RWPE2 (cell line): ENCODE measurements around the gene VPS8.

Experiments used
- ATAC-seq: fragments of 200-7000 bp; cut with Tn5 transposase; 3 replicates; pipeline ENCODE4 v1.9.1; 2021; ENCODE audit warnings: low read depth
- DNase-seq: peaks from one replicate; pipeline ENCODE4 v3.0.0-alpha.2; 2020; ENCODE audit warnings: low spot score
- H3K27ac ChIP-seq: fragments of 450-650 bp; 2 replicates; pipeline ENCODE4 v1.5.1; 2017; ENCODE audit warnings: mild to moderate bottlenecking; ENCODE audit not compliant: poor library complexity, severe bottlenecking
- H3K27me3 ChIP-seq: fragments of 250-450 bp; sonication (Bioruptor Pico); 2 replicates; pipeline ENCODE4 v1.5.1; 2021; ENCODE audit warnings: mild to moderate bottlenecking, moderate library complexity; ENCODE audit not compliant: insufficient read depth, poor library complexity, severe bottlenecking
- H3K36me3 ChIP-seq: fragments of 250-450 bp; sonication (Bioruptor Pico); 2 replicates; pipeline ENCODE4 v1.5.1; 2020; ENCODE audit warnings: low read depth, mild to moderate bottlenecking, moderate library complexity
- H3K4me1 ChIP-seq: fragments of 250-450 bp; sonication (Bioruptor Pico); 2 replicates; pipeline ENCODE4 v1.5.1; 2021; ENCODE audit warnings: mild to moderate bottlenecking, moderate library complexity; ENCODE audit not compliant: insufficient read depth, poor library complexity, severe bottlenecking
- H3K4me3 ChIP-seq: fragments of 250-450 bp; sonication (Bioruptor Pico); 2 replicates; pipeline ENCODE4 v1.5.1; 2021; ENCODE audit warnings: mild to moderate bottlenecking, moderate library complexity; ENCODE audit not compliant: severe bottlenecking
- H3K9me3 ChIP-seq: fragments of 250-450 bp; sonication (Bioruptor Pico); 2 replicates; pipeline ENCODE4 v1.5.1; 2021; ENCODE audit warnings: mild to moderate bottlenecking, moderate library complexity; ENCODE audit not compliant: severe bottlenecking
- CTCF ChIP-seq: fragments of 450-650 bp; IDR thresholded peaks from one replicate; pipeline ENCODE4 v1.5.1; 2017; ENCODE audit warnings: mild to moderate bottlenecking, moderate library complexity; ENCODE audit not compliant: poor library complexity, severe bottlenecking

The VPS8 gene

DNA sequence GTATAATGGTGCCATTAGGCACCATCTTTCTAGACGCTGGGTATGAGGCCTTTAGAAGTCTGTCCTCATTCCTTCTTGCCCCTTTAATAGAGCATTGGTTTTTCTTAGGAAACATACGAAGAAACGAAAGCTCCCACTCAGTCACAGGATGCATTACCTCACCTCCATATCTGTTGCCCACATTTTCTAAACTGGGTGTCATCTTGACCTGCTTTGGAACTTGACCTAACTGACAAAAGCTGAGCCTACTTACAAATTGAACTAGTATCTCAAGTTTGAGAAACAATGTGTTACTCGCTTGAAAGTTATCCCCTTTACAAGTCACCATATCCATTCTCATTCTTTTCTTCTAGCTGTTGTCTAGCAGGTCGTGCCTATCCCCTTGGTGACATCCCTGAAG, 102.7 kb downstream of the VPS8 start:
- Histone ChIP-seq H3K4me3 (no peak overlapping the region), H3K36me3 (0 out of 2 replicates have a peak, but pooled peaks cover 4% of the 10 kb centered on the region), H3K9me3 (no peaks in the 10 kb centered on the region), H3K4me1 (no peaks in the 10 kb centered on the region), H3K27me3 (no peaks in the 10 kb centered on the region), H3K27ac (no peak overlapping the region)
- no peak for TF ChIP-seq CTCF
- DNase-seq (no peak), ATAC-seq (no peak)

GRCh38 chr3:184918750-184919149, 106.8 kb downstream of the VPS8 start:
- Histone ChIP-seq H3K9me3 (no peaks in the 10 kb centered on the region), H3K4me1 (no peaks in the 10 kb centered on the region), H3K27me3 (no peaks in the 10 kb centered on the region), H3K4me3 (no peak overlapping the region), H3K36me3 (peaks cover 11% of the 10 kb centered on the region; the same call in 1 of the 2 replicates), H3K27ac (no peak overlapping the region)
- no peak for TF ChIP-seq CTCF
- no peak for ATAC-seq
- no peak for DNase-seq

- TF ChIP-seq CTCF, result no peak
- Histone ChIP-seq H3K36me3 (peaks cover 15% of the 10 kb centered on the region; the same call in 1 of the 2 replicates), H3K4me3 (no peak overlapping the region), H3K27me3 (no peaks in the 10 kb centered on the region), H3K9me3 (no peaks in the 10 kb centered on the region), H3K27ac (no peak overlapping the region), H3K4me1 (no peaks in the 10 kb centered on the region)
- ATAC-seq (no peak), DNase-seq (no peak)
Measured at GRCh38 chr3:184919651-184920050, 107.7 kb downstream of the VPS8 start.

DNA sequence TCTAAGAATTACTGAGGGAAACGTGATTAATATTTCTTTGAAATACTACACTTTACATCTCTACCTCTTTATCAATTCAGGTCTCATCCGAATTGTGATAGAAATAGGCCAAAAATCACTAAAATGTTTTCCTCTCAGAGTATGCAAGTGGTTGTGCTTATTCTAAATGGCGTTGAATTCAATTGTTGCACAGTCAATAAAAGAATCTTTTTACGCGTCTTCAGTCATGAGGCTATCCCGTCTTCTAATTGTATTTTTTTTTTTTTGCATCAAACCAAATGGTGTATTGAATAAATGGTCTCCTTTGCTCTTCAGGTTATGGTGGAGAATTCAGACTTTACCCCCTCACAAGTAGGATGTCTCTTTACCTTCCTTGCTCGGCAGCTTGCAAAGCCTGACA, 112.6 kb downstream of the VPS8 start:
- Histone ChIP-seq H3K36me3 (peaks cover 18% of the 10 kb centered on the region; the same call in 1 of the 2 replicates), H3K9me3 (no peaks in the 10 kb centered on the region)
- TF ChIP-seq CTCF, result no peak

GRCh38 chr3:184927796-184928315, 115.9 kb downstream of the VPS8 start:
- Histone ChIP-seq H3K36me3 (peaks cover 27% of the 10 kb centered on the region), H3K4me3 (no peak overlapping the region), H3K27me3 (no peaks in the 10 kb centered on the region), H3K9me3 (no peaks in the 10 kb centered on the region), H3K4me1 (no peaks in the 10 kb centered on the region), H3K27ac (no peak overlapping the region)
- no peak for ATAC-seq
- DNase-seq, result no peak
- no peak for TF ChIP-seq CTCF

More for the DNA sequence above, 112.6 kb downstream of the VPS8 start:
- Histone ChIP-seq H3K27ac (no peak overlapping the region), H3K4me3 (no peak overlapping the region), H3K4me1 (no peaks in the 10 kb centered on the region), H3K27me3 (no peaks in the 10 kb centered on the region)
- DNase-seq (no peak), ATAC-seq (no peak)
